PC-9 (cell line): ENCODE measurements around the gene PALD1. TPM values are rescaled to one million over a fixed set of nuclear protein-coding genes. Genes with fewer than 3 reads are reported as not detected.

Experiments
- BruUV-seq: library from RNA; stranded (reverse); fragments of 400-500 nt; replicated peaks from 2 replicates; lab custom pipeline; 2021; lab: Mats Ljungman, UMichigan
- CTCF ChIA-PET: fragments of 300-600 bp; sonication (Branson Sonifier 250); formaldehyde crosslinking; loops from one replicate; lab custom pipeline; 2022; ENCODE audit warnings: antibody characterized with exemption; lab: Charles Lee
- POLR2A ChIA-PET: fragments of 300-600 bp; sonication (Branson Sonifier 250); formaldehyde crosslinking; loops from one replicate; lab custom pipeline; 2022; ENCODE audit warnings: antibody characterized with exemption; ENCODE audit not compliant: unreplicated experiment; lab: Charles Lee
- DNase-seq, 2 experiments: peaks; one replicate each; pipeline versions ENCODE4 v3.0.0 to v3.0.0-alpha.2; 2015 to 2022; ENCODE audit warnings: mixed read lengths in 1 of 2
- H2AFZ ChIP-seq: fragments of 200-600 bp; sonication (generic); 2 replicates; pipeline ENCODE4 v1.8.1; 2017; ENCODE audit warnings: antibody characterized with exemption
- H3F3A ChIP-seq: fragments of 200-600 bp; sonication (generic); 2 replicates; pipeline ENCODE4 v1.8.1; 2017; ENCODE audit warnings: antibody characterized with exemption, mild to moderate bottlenecking, low read depth; ENCODE audit not compliant: insufficient read depth
- H3K27ac ChIP-seq: fragments of 200-600 bp; sonication (generic); 2 replicates; pipeline ENCODE4 v1.6.1; 2016; ENCODE audit warnings: mixed run types
- H3K27me3 ChIP-seq: fragments of 200-600 bp; sonication (generic); 2 replicates; pipeline ENCODE4 v1.6.1; 2016; ENCODE audit warnings: low read depth, mixed run types; ENCODE audit not compliant: insufficient read depth
- H3K36me3 ChIP-seq: fragments of 200-600 bp; sonication (generic); 2 replicates; pipeline ENCODE4 v1.6.1; 2016; ENCODE audit warnings: low read depth, mixed run types
- H3K4me1 ChIP-seq: fragments of 200-600 bp; sonication (generic); replicated peaks from 2 replicates; pipeline ENCODE4 v1.6.1; 2016; ENCODE audit warnings: mixed run types; ENCODE audit not compliant: insufficient read depth
- H3K4me2 ChIP-seq: fragments of 200-600 bp; sonication (generic); 2 replicates; pipeline ENCODE4 v1.6.1; 2017; ENCODE audit warnings: mixed run types
- H3K4me3 ChIP-seq: fragments of 200-600 bp; sonication (generic); 2 replicates; pipeline ENCODE4 v1.6.1; 2016; ENCODE audit warnings: mixed run types
- H3K79me2 ChIP-seq: fragments of 200-600 bp; sonication (generic); 2 replicates; pipeline ENCODE4 v1.6.1; 2017; ENCODE audit warnings: low read depth, mixed run types
- H3K9me2 ChIP-seq: fragments of 200-600 bp; sonication (generic); 2 replicates; pipeline ENCODE4 v1.8.1; 2017; ENCODE audit warnings: mild to moderate bottlenecking; ENCODE audit not compliant: insufficient read depth
- H3K9me3 ChIP-seq: fragments of 200-600 bp; sonication (generic); 2 replicates; pipeline ENCODE4 v1.8.1; 2016; ENCODE audit warnings: low read depth; ENCODE audit not compliant: insufficient read depth
- H4K20me1 ChIP-seq: fragments of 200-600 bp; sonication (generic); 2 replicates; pipeline ENCODE4 v1.8.1; 2017; ENCODE audit not compliant: insufficient read depth
- EZH2 ChIP-seq: fragments of 200-600 bp; sonication (generic); IDR thresholded peaks from 2 replicates; pipeline ENCODE4 v1.8.0; 2017; ENCODE audit warnings: antibody characterized with exemption, low read depth
- intact Hi-C: fragments of 100-400 bp; cut with micrococcal nuclease; formaldehyde crosslinking; loops from one replicate; pipeline ENCODE4 v1.10.0; 2022; ENCODE audit not compliant: unreplicated experiment
- total RNA-seq: library from RNA; stranded (reverse); gene quantifications from 2 replicates; pipeline ENCODE4 v1.2.3, GENCODE V29; 2021
- TF ChIP-seq, protein P1 (sequence below): fragments of 200-600 bp; sonication (generic); conservative IDR thresholded peaks from 2 replicates; pipeline ENCODE4 v1.6.1; 2017; ENCODE audit warnings: mixed run types, antibody characterized with exemption, mild to moderate bottlenecking, moderate library complexity

PALD1 gene
- total RNA-seq, 1 experiment from 2014 or later: 5.2 TPM

DNA sequence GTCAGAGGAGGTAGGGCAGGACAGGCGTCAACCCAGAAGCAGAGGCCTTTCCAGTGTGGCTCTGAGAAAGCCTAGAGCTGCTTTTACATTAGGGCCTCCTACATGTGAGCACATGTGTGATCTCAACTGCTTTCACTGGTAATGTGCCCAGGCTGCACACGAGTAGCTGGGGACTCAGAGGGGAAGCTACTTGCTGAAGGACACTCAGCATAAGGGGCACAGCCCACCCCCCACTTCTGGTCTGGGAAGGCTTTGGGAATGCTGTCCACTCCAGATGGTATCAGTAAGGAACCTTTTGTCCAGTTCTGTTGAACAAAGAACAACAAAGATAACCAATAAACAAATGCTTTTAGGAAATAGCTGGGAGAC is 105.1 kb downstream of the PALD1 start:
- CTCF ChIA-PET: no interaction called here
- H3K4me1 ChIP-seq: peaks cover 12% of the 10 kb centered on the region
- no peaks in the 10 kb centered on the region for H3K9me3 ChIP-seq
- no peaks in the 10 kb centered on the region for H3K9me2 ChIP-seq
- no peak overlapping the region for H3K27ac ChIP-seq
- H3K36me3 ChIP-seq: no peaks in the 10 kb centered on the region
- no peak for DNase-seq
- POLR2A ChIA-PET: no interaction called here
- H3K27me3 ChIP-seq: peaks cover 12% of the 10 kb centered on the region; the same call in 1 of the 2 replicates
- H2AFZ ChIP-seq: no peak overlapping the region
- no peak overlapping the region for H3K4me2 ChIP-seq
- TF ChIP-seq EZH2: no peak
- TF ChIP-seq, protein P1, sequence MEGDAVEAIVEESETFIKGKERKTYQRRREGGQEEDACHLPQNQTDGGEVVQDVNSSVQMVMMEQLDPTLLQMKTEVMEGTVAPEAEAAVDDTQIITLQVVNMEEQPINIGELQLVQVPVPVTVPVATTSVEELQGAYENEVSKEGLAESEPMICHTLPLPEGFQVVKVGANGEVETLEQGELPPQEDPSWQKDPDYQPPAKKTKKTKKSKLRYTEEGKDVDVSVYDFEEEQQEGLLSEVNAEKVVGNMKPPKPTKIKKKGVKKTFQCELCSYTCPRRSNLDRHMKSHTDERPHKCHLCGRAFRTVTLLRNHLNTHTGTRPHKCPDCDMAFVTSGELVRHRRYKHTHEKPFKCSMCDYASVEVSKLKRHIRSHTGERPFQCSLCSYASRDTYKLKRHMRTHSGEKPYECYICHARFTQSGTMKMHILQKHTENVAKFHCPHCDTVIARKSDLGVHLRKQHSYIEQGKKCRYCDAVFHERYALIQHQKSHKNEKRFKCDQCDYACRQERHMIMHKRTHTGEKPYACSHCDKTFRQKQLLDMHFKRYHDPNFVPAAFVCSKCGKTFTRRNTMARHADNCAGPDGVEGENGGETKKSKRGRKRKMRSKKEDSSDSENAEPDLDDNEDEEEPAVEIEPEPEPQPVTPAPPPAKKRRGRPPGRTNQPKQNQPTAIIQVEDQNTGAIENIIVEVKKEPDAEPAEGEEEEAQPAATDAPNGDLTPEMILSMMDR: no peak
- no peaks in the 10 kb centered on the region for H4K20me1 ChIP-seq
- H3K4me3 ChIP-seq: no peak overlapping the region
- no peaks in the 10 kb centered on the region for H3K79me2 ChIP-seq
- BruUV-seq: no TSS peak
- intact Hi-C loops: no loop called here
- peaks cover 9% of the 10 kb centered on the region for H3F3A ChIP-seq

DNA sequence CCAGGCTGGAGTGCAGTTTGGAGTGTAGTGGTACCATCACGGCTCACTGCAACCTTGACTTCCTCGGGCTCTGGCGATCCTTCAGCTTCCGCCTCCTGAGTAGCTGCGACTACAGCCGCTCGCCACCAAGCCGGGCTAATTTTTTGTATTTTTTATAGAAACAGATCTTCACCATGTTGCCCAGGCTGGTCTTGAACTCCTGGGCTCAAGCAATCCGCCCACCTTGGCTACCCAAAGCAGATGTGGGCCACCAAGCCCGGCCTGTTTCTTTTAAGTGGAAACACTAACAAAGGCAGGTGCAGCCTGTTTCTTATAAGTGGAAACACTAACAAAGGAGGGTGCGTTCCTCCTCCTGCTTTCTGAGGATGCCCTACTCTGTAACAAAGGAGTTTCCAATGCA is 105.8 kb downstream of the PALD1 start:
- no peak for TF ChIP-seq EZH2
- TF ChIP-seq, protein P1: no peak
- Histone ChIP-seq H3K36me3 (no peaks in the 10 kb centered on the region), H3F3A (peaks cover 1% of the 10 kb centered on the region; the same call in 1 of the 2 replicates), H3K9me3 (no peaks in the 10 kb centered on the region), H3K79me2 (no peaks in the 10 kb centered on the region), H3K27ac (no peak overlapping the region), H2AFZ (no peak overlapping the region), H3K4me3 (no peak overlapping the region), H3K4me2 (no peak overlapping the region), H3K4me1 (peaks cover 5% of the 10 kb centered on the region), H3K27me3 (peaks cover 19% of the 10 kb centered on the region; the same call in 1 of the 2 replicates), H3K9me2 (no peaks in the 10 kb centered on the region), H4K20me1 (no peaks in the 10 kb centered on the region)
- BruUV-seq: no TSS peak
- POLR2A ChIA-PET: no interaction called here
- CTCF ChIA-PET: no interaction called here
- intact Hi-C loops: no loop called here
- no peak for DNase-seq

- Histone ChIP-seq H2AFZ (no peak overlapping the region), H3K4me1 (no peaks in the 10 kb centered on the region), H4K20me1 (no peaks in the 10 kb centered on the region), H3F3A (no peaks in the 10 kb centered on the region), H3K79me2 (no peaks in the 10 kb centered on the region), H3K9me2 (no peaks in the 10 kb centered on the region), H3K4me3 (no peak overlapping the region), H3K36me3 (no peaks in the 10 kb centered on the region), H3K9me3 (no peaks in the 10 kb centered on the region), H3K27me3 (peaks cover 26% of the 10 kb centered on the region; the same call in 1 of the 2 replicates), H3K27ac (no peak overlapping the region), H3K4me2 (no peak overlapping the region)
- TF ChIP-seq EZH2: no peak
- TF ChIP-seq, protein P1: no peak
- BruUV-seq: no TSS peak
- no peak for DNase-seq
- ChIA-PET CTCF (no interaction called here), POLR2A (no interaction called here)
- intact Hi-C loops: no loop called here
Observed at GRCh38 chr10:70584909-70585544, 106.5 kb downstream of the PALD1 start.
